H1 (cell line): ENCODE results near the gene BLCAP. TPM values are rescaled to one million over a fixed set of nuclear protein-coding genes. Genes with fewer than 3 reads are reported as not detected.

ENCODE experiments used
- BCL11A ChIP-seq, 2 experiments: IDR thresholded peaks; one replicate each; pipeline ENCODE4 v1.6.1; 2011; ENCODE audit warnings: low read depth in 2 of 2, low read length in 2 of 2, mild to moderate bottlenecking in 2 of 2
- CTBP2 ChIP-seq: IDR thresholded peaks from 2 replicates; pipeline ENCODE4 v1.7.0; 2011; ENCODE audit warnings: borderline replicate concordance, mild to moderate bottlenecking, moderate library complexity, mixed read lengths, low read length; ENCODE audit not compliant: insufficient read depth, insufficient read length
- EP300 ChIP-seq, 2 experiments: IDR thresholded peaks; 1 replicate in 1 of 2; 2 replicates in 1 of 2; pipeline ENCODE4 v1.6.1; 2011 to 2012; ENCODE audit warnings: low read depth in 2 of 2, low read length in 2 of 2, mild to moderate bottlenecking in 2 of 2, borderline replicate concordance in 1 of 2, inconsistent platforms in 1 of 2, moderate library complexity in 1 of 2
- GABPA ChIP-seq: IDR thresholded peaks from 2 replicates; pipeline ENCODE4 v1.6.1; 2011; ENCODE audit warnings: mild to moderate bottlenecking, low read length, moderate library complexity, borderline replicate concordance; ENCODE audit not compliant: insufficient read depth
- RAD21 ChIP-seq, 2 experiments: IDR thresholded peaks in 1 of 2; conservative IDR thresholded peaks in 1 of 2; 2 replicates each; pipeline ENCODE4 v1.6.1; 2011; ENCODE audit warnings: low read depth in 2 of 2, low read length in 2 of 2, improper control_type of control experiment in 1 of 2, inconsistent platforms in 1 of 2, mild to moderate bottlenecking in 1 of 2, moderate library complexity in 1 of 2
- SIRT6 ChIP-seq: IDR thresholded peaks from one replicate; pipeline ENCODE4 v1.7.1; 2012; ENCODE audit warnings: low read length, inconsistent platforms
- SP1 ChIP-seq: IDR thresholded peaks from 2 replicates; pipeline ENCODE4 v1.6.1; 2011; ENCODE audit warnings: low read depth, low read length
- polyA plus RNA-seq, 7 experiments: library from polyadenylated mRNA; depleted of rRNA in 3 of 7; stranded (reverse) in 5 of 7; unstranded in 2 of 7; fragments of >200 nt in 5 of 7; fragments of 200-250 nt in 2 of 7; gene quantifications; 1 replicate in 5 of 7; 2 replicates in 1 of 7; 4 replicates in 1 of 7; pipeline versions ENCODE4 v1.2.1 to v1.2.3, GENCODE V29; 2011 to 2013; ENCODE audit warnings: missing spikeins in 2 of 7, mixed read lengths in 2 of 7
- total RNA-seq: library from RNA; stranded (reverse); fragmentation: NEBNext Ultra II Directional; extraction: Animal tissue kit (Norgen Biotek cat#: 25700); gene quantifications from 2 replicates; pipeline ENCODE4 v1.2.1, GENCODE V29; 2021
- TF ChIP-seq, protein P1 (sequence below): fragments of 300-600 bp; sonication (generic); IDR thresholded peaks from 2 replicates; pipeline ENCODE4 v1.7.1; 2012; ENCODE audit warnings: low read length, moderate library complexity, mild to moderate bottlenecking, inconsistent platforms; ENCODE audit not compliant: insufficient replicate concordance

Gene BLCAP
- total and polyA plus RNA-seq, 2 of the 8 experiments (the other 6 are each of a cell fraction or from before 2014, with no cell fraction given): 60.3 to 72.2 TPM

DNA sequence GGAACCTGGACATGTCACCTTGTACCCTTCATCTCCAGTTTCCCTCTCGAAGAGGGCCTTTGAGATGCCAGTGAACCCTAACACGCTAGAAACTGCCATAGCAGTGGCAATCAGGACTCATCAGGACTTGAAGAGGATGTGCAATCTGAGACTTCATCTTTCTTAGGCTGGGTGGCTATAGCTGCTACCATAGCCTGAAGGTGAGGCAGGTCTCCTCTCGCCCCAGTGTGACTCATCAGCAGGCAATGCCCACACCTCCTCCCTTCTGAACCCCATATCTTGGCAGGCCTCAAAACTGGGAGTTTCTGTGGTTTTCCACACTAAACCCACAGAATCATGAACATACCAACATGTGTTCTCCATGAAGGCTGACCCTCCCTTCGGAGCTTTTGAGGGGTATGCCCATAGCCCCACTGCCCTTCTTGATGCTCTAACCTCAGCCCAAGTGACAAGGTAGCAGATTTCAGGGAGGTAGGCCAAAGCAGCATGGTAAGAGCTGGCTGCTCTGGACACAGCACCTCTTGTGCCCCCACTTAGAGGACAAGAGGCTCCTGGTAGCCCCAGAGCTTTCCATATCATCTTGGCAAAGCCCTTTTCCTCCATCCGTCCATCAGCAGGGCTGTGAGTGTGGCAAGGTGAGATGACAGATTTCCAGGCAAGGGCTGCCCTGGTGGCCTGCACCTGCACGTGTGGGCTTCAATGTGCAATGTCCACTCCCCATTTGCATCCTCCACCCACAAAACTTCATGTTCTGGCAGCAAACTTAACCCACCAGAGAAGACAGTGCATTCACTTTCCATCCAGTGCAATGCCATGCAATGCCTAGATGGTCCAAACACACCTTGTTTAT lies 2.6 kb downstream of the BLCAP start (continued):
- TF ChIP-seq, protein P1, sequence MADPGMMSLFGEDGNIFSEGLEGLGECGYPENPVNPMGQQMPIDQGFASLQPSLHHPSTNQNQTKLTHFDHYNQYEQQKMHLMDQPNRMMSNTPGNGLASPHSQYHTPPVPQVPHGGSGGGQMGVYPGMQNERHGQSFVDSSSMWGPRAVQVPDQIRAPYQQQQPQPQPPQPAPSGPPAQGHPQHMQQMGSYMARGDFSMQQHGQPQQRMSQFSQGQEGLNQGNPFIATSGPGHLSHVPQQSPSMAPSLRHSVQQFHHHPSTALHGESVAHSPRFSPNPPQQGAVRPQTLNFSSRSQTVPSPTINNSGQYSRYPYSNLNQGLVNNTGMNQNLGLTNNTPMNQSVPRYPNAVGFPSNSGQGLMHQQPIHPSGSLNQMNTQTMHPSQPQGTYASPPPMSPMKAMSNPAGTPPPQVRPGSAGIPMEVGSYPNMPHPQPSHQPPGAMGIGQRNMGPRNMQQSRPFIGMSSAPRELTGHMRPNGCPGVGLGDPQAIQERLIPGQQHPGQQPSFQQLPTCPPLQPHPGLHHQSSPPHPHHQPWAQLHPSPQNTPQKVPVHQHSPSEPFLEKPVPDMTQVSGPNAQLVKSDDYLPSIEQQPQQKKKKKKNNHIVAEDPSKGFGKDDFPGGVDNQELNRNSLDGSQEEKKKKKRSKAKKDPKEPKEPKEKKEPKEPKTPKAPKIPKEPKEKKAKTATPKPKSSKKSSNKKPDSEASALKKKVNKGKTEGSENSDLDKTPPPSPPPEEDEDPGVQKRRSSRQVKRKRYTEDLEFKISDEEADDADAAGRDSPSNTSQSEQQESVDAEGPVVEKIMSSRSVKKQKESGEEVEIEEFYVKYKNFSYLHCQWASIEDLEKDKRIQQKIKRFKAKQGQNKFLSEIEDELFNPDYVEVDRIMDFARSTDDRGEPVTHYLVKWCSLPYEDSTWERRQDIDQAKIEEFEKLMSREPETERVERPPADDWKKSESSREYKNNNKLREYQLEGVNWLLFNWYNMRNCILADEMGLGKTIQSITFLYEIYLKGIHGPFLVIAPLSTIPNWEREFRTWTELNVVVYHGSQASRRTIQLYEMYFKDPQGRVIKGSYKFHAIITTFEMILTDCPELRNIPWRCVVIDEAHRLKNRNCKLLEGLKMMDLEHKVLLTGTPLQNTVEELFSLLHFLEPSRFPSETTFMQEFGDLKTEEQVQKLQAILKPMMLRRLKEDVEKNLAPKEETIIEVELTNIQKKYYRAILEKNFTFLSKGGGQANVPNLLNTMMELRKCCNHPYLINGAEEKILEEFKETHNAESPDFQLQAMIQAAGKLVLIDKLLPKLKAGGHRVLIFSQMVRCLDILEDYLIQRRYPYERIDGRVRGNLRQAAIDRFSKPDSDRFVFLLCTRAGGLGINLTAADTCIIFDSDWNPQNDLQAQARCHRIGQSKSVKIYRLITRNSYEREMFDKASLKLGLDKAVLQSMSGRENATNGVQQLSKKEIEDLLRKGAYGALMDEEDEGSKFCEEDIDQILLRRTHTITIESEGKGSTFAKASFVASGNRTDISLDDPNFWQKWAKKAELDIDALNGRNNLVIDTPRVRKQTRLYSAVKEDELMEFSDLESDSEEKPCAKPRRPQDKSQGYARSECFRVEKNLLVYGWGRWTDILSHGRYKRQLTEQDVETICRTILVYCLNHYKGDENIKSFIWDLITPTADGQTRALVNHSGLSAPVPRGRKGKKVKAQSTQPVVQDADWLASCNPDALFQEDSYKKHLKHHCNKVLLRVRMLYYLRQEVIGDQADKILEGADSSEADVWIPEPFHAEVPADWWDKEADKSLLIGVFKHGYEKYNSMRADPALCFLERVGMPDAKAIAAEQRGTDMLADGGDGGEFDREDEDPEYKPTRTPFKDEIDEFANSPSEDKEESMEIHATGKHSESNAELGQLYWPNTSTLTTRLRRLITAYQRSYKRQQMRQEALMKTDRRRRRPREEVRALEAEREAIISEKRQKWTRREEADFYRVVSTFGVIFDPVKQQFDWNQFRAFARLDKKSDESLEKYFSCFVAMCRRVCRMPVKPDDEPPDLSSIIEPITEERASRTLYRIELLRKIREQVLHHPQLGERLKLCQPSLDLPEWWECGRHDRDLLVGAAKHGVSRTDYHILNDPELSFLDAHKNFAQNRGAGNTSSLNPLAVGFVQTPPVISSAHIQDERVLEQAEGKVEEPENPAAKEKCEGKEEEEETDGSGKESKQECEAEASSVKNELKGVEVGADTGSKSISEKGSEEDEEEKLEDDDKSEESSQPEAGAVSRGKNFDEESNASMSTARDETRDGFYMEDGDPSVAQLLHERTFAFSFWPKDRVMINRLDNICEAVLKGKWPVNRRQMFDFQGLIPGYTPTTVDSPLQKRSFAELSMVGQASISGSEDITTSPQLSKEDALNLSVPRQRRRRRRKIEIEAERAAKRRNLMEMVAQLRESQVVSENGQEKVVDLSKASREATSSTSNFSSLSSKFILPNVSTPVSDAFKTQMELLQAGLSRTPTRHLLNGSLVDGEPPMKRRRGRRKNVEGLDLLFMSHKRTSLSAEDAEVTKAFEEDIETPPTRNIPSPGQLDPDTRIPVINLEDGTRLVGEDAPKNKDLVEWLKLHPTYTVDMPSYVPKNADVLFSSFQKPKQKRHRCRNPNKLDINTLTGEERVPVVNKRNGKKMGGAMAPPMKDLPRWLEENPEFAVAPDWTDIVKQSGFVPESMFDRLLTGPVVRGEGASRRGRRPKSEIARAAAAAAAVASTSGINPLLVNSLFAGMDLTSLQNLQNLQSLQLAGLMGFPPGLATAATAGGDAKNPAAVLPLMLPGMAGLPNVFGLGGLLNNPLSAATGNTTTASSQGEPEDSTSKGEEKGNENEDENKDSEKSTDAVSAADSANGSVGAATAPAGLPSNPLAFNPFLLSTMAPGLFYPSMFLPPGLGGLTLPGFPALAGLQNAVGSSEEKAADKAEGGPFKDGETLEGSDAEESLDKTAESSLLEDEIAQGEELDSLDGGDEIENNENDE: no peak
- TF ChIP-seq SP1: no peak
- TF ChIP-seq RAD21 (IDR thresholded peaks at IDR 0.05 in 1 of 2, conservative IDR thresholded peaks at IDR 0.05 in 1 of 2; ENCODE audit: low read depth in 2 of 2, low read length in 2 of 2): no peak
- no peak for TF ChIP-seq CTBP2
- no peak for TF ChIP-seq BCL11A (IDR thresholded peaks at IDR 0.05; ENCODE audit: low read depth in 2 of 2, low read length in 2 of 2)
- TF ChIP-seq EP300 (IDR thresholded peaks at IDR 0.05; ENCODE audit: borderline replicate concordance in 1 of 2, low read depth in 2 of 2, low read length in 2 of 2): no peak
- no peak for TF ChIP-seq SIRT6
- TF ChIP-seq GABPA: no peak
- TF ChIP-seq, all 59 proteins: peak for 0
